ENCODE measurements around the gene PLPPR5.
"Not testable (repeated sequence)": the region's sequence is repeated elsewhere in the genome, so short reads cannot be mapped to it uniquely, and the experiment has no call there.

Gene PLPPR5

DNA sequence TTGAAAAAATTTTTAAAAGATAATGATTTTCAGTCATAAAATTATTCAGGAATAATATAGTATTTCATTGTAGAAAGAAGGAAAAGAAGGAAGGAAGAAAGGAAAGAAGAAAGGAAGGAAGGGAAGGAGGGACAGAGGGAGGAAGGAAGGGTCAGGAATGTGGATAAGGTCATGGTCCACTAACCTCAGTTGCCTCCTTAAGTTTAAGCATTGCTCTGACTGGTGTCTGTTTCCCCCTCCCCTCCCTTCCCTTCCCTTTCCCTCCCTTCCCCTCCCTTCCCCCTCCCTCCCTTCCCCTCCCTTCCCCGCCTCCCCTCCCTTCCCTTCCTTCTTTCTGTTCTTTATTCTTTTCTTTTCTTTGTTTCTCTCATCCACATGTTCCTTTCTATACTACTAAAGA, 95.7 kb downstream of the PLPPR5 start:
- DNase-seq: no peak

- no peak for DNase-seq
Measured at GRCh38 chr1:98906809-98907208, 97.9 kb downstream of the PLPPR5 start.

- no peak for DNase-seq
Measured at GRCh38 chr1:98906361-98906760, 98.3 kb downstream of the PLPPR5 start.

GRCh38 chr1:98904684-98905083, 100.0 kb downstream of the PLPPR5 start:
- no peak for DNase-seq

DNA sequence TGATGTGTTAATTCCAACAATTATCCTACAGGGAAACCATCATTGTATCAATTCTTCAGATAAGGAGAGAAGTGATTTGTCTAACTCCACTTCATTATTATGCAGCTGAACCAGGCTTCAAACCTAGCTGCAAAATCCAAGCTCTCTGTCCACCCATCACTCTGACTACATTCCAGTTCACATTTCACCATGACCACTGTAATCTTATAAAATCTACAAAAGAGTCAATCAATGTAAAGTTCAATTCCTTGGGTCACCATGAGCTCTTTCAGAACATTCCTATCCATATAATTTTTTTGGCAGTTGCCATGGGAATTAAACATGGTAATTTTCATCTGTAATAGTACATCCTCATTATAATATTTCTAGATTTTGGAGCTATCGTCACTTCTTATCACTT, 100.9 kb downstream of the PLPPR5 start:
- no peak for DNase-seq

DNA sequence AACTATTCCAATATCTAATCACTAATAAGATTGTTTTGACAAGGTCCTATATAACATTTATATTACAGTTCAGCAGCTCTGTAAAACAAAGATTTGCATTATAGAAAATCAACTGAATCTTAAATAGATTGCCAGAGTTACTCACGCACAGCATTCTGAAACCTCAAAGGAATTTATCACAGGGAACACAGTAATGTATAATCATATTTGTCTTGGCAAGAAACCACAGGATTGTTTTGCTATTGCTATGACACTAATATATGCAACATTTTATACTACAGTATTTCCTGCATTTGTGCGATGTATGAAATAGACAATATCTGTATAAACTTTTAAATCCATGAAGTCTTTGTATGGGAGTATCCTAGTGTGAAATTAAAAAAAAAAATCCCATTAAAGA, 101.4 kb downstream of the PLPPR5 start:
- DNase-seq: no peak

GRCh38 chr1:98898940-98899339, 105.7 kb downstream of the PLPPR5 start:
- DNase-seq: no peak

- no peak for DNase-seq
Measured at GRCh38 chr1:98897479-98897878, 107.2 kb downstream of the PLPPR5 start.

GRCh38 chr1:98896711-98897445, 107.8 kb downstream of the PLPPR5 start:
- no peak for DNase-seq

GRCh38 chr1:98893371-98893770, 111.3 kb downstream of the PLPPR5 start:
- no peak for DNase-seq

- DNase-seq: no peak
Measured at GRCh38 chr1:98888869-98889268, 115.8 kb downstream of the PLPPR5 start.

DNA sequence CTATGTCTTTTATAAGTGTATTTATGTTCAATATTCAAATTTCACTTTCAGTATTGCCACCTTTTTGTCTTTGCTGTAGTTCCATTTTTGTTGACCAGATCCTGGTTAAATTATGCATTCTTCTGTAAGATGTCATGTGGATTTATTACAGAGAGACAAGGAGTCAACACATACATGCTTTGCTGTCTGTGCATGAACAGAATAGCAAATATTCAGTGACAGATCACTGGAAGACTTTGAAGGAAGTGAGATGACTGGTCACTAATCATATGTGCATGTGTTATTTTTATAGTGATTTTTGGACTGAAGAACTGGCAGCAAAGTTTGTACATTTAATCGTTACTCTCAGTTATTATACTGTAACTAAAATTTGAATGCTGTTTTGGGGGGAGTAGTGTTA, 117.2 kb downstream of the PLPPR5 start:
- DNase-seq: no peak

GRCh38 chr1:98884864-98885263, 119.8 kb downstream of the PLPPR5 start:
- DNase-seq: no peak

DNA sequence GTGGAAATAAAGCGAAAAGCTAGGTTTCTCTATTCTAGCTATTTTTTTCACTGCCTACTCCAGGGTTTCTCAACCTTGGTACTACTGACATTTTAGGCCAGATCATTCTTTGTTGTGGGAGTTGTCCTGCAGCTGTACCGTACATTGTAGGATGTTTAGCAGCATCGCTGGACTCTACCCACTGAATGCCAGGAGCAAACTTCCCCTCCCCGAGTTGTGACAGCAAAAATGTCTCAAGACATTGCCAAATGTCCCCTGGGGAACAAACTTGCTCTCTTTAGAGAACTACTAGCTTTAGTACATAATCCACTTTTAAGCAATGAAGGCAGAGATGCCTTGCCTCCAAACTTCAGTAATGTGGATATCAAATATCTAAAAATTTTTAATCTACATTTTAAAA, 122.8 kb downstream of the PLPPR5 start:
- no peak for DNase-seq

- not testable (repeated sequence) for DNase-seq
Measured at GRCh38 chr1:98881234-98881633, 123.4 kb downstream of the PLPPR5 start.

DNA sequence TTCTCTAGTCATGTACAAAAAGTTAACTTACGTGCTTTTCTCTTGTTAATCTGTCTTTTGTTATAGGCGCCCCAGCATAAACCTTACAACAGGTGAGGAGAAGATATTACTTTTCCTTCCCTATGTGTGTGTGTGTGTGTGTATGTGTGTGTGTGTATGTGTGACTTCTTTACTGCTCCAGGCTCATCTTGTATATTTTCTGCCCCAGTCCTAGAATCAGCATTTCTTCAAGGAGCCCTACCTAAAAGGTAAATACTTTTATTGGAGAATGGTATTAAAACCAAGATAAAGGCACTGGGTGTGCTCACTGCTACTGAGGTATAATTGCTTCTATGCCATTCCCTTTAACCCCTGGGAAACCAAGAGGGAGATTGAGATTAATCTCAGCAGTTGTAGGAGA, 129.8 kb downstream of the PLPPR5 start:
- no peak for DNase-seq

GRCh38 chr1:98870959-98871903, 133.4 kb downstream of the PLPPR5 start:
- no peak for DNase-seq

- no peak for DNase-seq
Measured at GRCh38 chr1:98865796-98866195, 138.9 kb downstream of the PLPPR5 start.

GRCh38 chr1:98860329-98860728, 144.3 kb downstream of the PLPPR5 start:
- DNase-seq: no peak

DNA sequence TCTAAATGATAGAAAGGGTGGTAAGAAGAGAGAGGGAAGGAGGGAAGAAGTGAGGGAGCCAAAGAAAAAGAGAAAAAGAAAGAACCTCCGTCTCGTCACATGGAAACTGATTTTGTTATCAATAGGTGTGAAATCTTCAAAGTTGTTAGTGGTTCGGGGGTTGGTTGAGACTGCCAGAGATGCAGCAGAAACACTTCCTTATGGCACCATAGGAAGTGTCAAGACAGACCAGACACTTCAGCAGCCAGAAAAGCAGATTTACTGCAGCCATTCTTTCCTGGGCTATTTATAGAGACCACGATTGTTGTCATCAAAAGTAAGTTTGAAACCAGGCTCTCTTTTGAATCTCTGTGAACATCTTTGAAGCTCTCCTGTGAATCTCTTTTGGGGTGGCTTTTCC, 150.5 kb downstream of the PLPPR5 start:
- DNase-seq: no peak

DNA sequence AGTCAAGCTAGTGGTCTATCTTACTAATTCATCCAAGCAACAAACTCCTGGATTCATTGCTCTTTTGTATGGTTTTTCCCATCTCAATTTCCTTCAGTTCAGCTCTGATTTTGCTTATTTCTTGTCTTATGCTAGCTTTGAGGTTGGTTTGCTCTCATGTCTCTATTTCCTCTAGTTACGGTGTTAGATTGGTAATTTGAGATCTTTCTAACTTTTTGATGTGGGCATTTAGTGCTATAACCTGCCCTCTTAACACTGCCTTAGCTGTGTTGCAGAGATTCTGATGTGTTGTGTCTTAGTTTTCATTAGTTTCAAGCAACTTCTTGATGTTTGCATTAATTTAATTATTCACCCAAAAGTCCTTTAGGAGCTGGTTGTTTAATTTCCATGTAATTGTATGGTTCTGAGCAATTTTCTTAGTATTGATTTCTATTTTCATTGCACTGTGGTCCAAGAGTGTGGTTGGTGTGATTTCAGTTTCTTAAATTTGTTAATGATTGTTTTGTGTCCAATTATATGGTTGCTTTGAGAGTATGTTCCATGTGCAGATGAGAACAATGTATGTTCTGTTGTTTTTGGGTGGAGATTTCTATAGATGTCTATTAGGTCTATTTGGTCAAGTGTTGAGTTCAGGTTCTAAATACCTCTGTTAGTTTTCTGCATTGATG, 154.6 kb downstream of the PLPPR5 start:
- no peak for DNase-seq

DNA sequence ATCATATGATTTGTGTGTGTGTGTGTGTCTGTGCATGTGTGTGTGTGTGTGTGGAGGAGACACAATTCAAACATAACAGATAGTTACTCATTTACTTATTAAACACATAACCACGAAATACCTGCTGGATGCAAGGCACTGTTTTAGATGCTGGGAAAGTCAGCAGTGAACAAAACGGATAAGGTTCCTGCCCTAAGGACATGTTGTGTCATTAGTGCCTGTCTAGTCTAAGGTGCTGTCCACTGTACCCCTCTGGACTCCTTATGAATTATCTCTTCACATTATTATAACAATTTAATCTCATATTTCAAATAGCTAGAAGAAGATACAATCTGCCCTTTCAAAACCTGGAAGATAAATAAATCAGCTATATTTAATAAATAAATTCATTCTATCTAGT, 162.4 kb downstream of the PLPPR5 start:
- DNase-seq: no peak
